H1 (cell line): Measurements from ENCODE around the gene RFX3. TPM values are rescaled to one million over a fixed set of nuclear protein-coding genes. Genes with fewer than 3 reads are reported as not detected.

Source experiments
- CTCF ChIA-PET: fragments of 300-600 bp; sonication (Branson Sonifier 250); formaldehyde crosslinking; loops from one replicate; lab custom pipeline; 2021; ENCODE audit not compliant: partially characterized antibody; lab: Charles Lee
- POLR2A ChIA-PET: fragments of 300-600 bp; sonication (Branson Sonifier 250); formaldehyde crosslinking; loops from one replicate; lab custom pipeline; 2021; ENCODE audit warnings: inconsistent platforms; ENCODE audit not compliant: partially characterized antibody; lab: Charles Lee
- DNase-seq, 2 experiments: peaks; one replicate each; pipeline versions ENCODE4 v3.0.0 to v3.0.0-alpha.2; 2010 to 2022; ENCODE audit warnings: low spot score in 2 of 2, low read depth in 1 of 2, mixed read lengths in 1 of 2
- FAIRE-seq: peaks from 2 replicates; lab custom pipeline; 2011; peaks lifted over from hg19 to GRCh38; lab: Jason Lieb, UNC
- H2AFZ ChIP-seq: 2 replicates; pipeline ENCODE4 v1.8.1; 2012; ENCODE audit warnings: low read length, inconsistent platforms
- H2AK5ac ChIP-seq: 2 replicates; pipeline ENCODE4 v1.6.1; 2013; ENCODE audit warnings: low read depth, low read length
- H2BK120ac ChIP-seq: replicated peaks from 2 replicates; pipeline ENCODE3; 2013; ENCODE audit warnings: low read depth, low read length, inconsistent platforms
- H2BK12ac ChIP-seq: 2 replicates; pipeline ENCODE4 v1.6.1; 2013; ENCODE audit warnings: low read depth, low read length
- H2BK15ac ChIP-seq: 2 replicates; pipeline ENCODE4 v1.6.1; 2013; ENCODE audit warnings: low read length
- H2BK20ac ChIP-seq: 2 replicates; pipeline ENCODE4 v1.6.1; 2013; ENCODE audit warnings: low read length
- H2BK5ac ChIP-seq: 2 replicates; pipeline ENCODE4 v1.6.1; 2013; ENCODE audit warnings: low read depth, low read length
- H3K14ac ChIP-seq: 2 replicates; pipeline ENCODE4 v1.6.1; 2013; ENCODE audit warnings: inconsistent platforms; ENCODE audit not compliant: insufficient read length
- H3K18ac ChIP-seq: 2 replicates; pipeline ENCODE4 v1.6.1; 2013; ENCODE audit warnings: low read length; ENCODE audit errors: extremely low read depth
- H3K23ac ChIP-seq: 2 replicates; pipeline ENCODE4 v1.6.1; 2013; ENCODE audit warnings: inconsistent platforms; ENCODE audit not compliant: insufficient read length
- H3K23me2 ChIP-seq: 2 replicates; pipeline ENCODE4 v1.6.1; 2013; ENCODE audit warnings: low read depth, low read length
- H3K27ac ChIP-seq: 2 replicates; pipeline ENCODE4 v1.6.1; 2011; ENCODE audit warnings: low read depth, low read length, inconsistent platforms
- H3K27me3 ChIP-seq, 4 experiments: replicated peaks in 1 of 4; 1 replicate in 1 of 4; 2 replicates in 3 of 4; pipeline versions ENCODE4 v1.6.1 to v1.8.1; 2011 to 2013; ENCODE audit warnings: low read length in 3 of 4, mild to moderate bottlenecking in 3 of 4, inconsistent platforms in 2 of 4, mixed read lengths in 2 of 4, moderate library complexity in 1 of 4; ENCODE audit not compliant: control insufficient read depth in 3 of 4, insufficient read depth in 3 of 4; ENCODE audit errors: extremely low read depth in 1 of 4
- H3K36me3 ChIP-seq, 4 experiments: 2 replicates each; pipeline versions ENCODE4 v1.6.1 to v1.8.1; 2011 to 2013; ENCODE audit warnings: mild to moderate bottlenecking in 4 of 4, low read length in 3 of 4, moderate library complexity in 2 of 4, control low read depth in 1 of 4, inconsistent platforms in 1 of 4; ENCODE audit not compliant: insufficient read depth in 4 of 4, control insufficient read depth in 2 of 4
- H3K4ac ChIP-seq: replicated peaks from 2 replicates; pipeline ENCODE3; 2013; ENCODE audit warnings: low read length, low read depth, mixed read lengths, inconsistent platforms; ENCODE audit not compliant: insufficient read length
- H3K4me1 ChIP-seq, 4 experiments: replicated peaks in 1 of 4; 1 replicate in 1 of 4; 2 replicates in 3 of 4; pipeline versions ENCODE4 v1.6.1 to v1.8.1; 2011 to 2013; ENCODE audit warnings: low read length in 3 of 4, inconsistent platforms in 2 of 4, mixed read lengths in 1 of 4; ENCODE audit not compliant: insufficient read depth in 4 of 4, control insufficient read depth in 3 of 4
- H3K4me2 ChIP-seq, 2 experiments: 2 replicates each; pipeline versions ENCODE4 v1.6.1 to v1.8.1; 2011 to 2013; ENCODE audit warnings: low read depth in 2 of 2, low read length in 2 of 2, control low read depth in 1 of 2, inconsistent platforms in 1 of 2, mild to moderate bottlenecking in 1 of 2; ENCODE audit not compliant: insufficient read depth in 1 of 2
- H3K4me3 ChIP-seq, 4 experiments: fragments of 200-600, 300-600 bp in 1 of 4; sonication (generic), shearing (Covaris generic), sonication (Bioruptor Twin) in 1 of 4; 2 replicates each; pipeline versions ENCODE4 v1.5.1 to v1.8.1; 2011 to 2016; ENCODE audit warnings: low read length in 4 of 4, low read depth in 3 of 4, control low read depth in 2 of 4, inconsistent platforms in 2 of 4, mild to moderate bottlenecking in 2 of 4, mixed read lengths in 1 of 4, moderate library complexity in 1 of 4; ENCODE audit not compliant: insufficient read depth in 2 of 4; ENCODE audit errors: extremely low read depth in 1 of 4
- H3K56ac ChIP-seq: replicated peaks from 2 replicates; pipeline ENCODE3; 2013; ENCODE audit warnings: low read depth, mild to moderate bottlenecking, mixed read lengths, low read length, inconsistent platforms; ENCODE audit not compliant: insufficient read length
- H3K79me1 ChIP-seq: 2 replicates; pipeline ENCODE4 v1.6.1; 2013; ENCODE audit warnings: low read depth, low read length, control low read depth
- H3K79me2 ChIP-seq, 2 experiments: 2 replicates each; pipeline versions ENCODE4 v1.6.1 to v1.8.1; 2012 to 2013; ENCODE audit warnings: low read length in 2 of 2, mild to moderate bottlenecking in 2 of 2, inconsistent platforms in 1 of 2; ENCODE audit not compliant: insufficient read depth in 2 of 2, control insufficient read depth in 1 of 2
- H3K9ac ChIP-seq, 4 experiments: replicated peaks in 1 of 4; 1 replicate in 1 of 4; 2 replicates in 3 of 4; pipeline versions ENCODE4 v1.6.1 to v1.8.1; 2011 to 2013; ENCODE audit warnings: low read depth in 3 of 4, low read length in 3 of 4, control low read depth in 2 of 4, mild to moderate bottlenecking in 2 of 4, moderate library complexity in 2 of 4, inconsistent platforms in 1 of 4; ENCODE audit errors: extremely low read depth in 1 of 4
- H3K9me3 ChIP-seq, 2 experiments: 2 replicates each; pipeline versions ENCODE4 v1.6.1 to v1.8.1; 2012 to 2013; ENCODE audit warnings: mild to moderate bottlenecking in 2 of 2, moderate library complexity in 2 of 2, control low read depth in 1 of 2, inconsistent platforms in 1 of 2, low read depth in 1 of 2, low read length in 1 of 2, mixed read lengths in 1 of 2; ENCODE audit not compliant: insufficient read depth in 2 of 2
- H4K20me1 ChIP-seq, 2 experiments: replicated peaks in 1 of 2; 2 replicates each; pipeline versions ENCODE3 to v1.8.1; 2011 to 2013; ENCODE audit warnings: inconsistent platforms in 2 of 2, low read length in 2 of 2, mild to moderate bottlenecking in 1 of 2; ENCODE audit not compliant: insufficient read depth in 2 of 2, control insufficient read depth in 1 of 2
- H4K5ac ChIP-seq: 2 replicates; pipeline ENCODE4 v1.6.1; 2013; ENCODE audit warnings: low read length, low read depth, mixed read lengths, inconsistent platforms; ENCODE audit not compliant: insufficient read length
- H4K8ac ChIP-seq: 2 replicates; pipeline ENCODE4 v1.8.0; 2013; ENCODE audit warnings: mild to moderate bottlenecking, moderate library complexity, low read length, inconsistent platforms; ENCODE audit not compliant: insufficient read depth; ENCODE audit errors: extremely low read depth
- H4K91ac ChIP-seq: replicated peaks from 2 replicates; pipeline ENCODE3; 2013; ENCODE audit warnings: low read length, mixed read lengths, inconsistent platforms; ENCODE audit not compliant: insufficient read length
- BACH1 ChIP-seq: IDR thresholded peaks from 2 replicates; pipeline ENCODE4 v1.6.1; 2012; ENCODE audit warnings: low read length, improper control_type of control experiment
- CREB1 ChIP-seq: IDR thresholded peaks from 2 replicates; pipeline ENCODE4 v1.6.1; 2012; ENCODE audit warnings: inconsistent platforms
- EGR1 ChIP-seq: IDR thresholded peaks from 2 replicates; pipeline ENCODE4 v1.6.1; 2011; ENCODE audit warnings: low read depth, low read length, borderline replicate concordance
- HDAC6 ChIP-seq: IDR thresholded peaks from one replicate; pipeline ENCODE4 v1.7.1; 2012; ENCODE audit warnings: low read depth, mild to moderate bottlenecking, inconsistent platforms, low read length, moderate library complexity
- NRF1 ChIP-seq: IDR thresholded peaks from 2 replicates; pipeline ENCODE4 v1.6.1; 2011; ENCODE audit warnings: mild to moderate bottlenecking, low read depth, low read length, improper control_type of control experiment
- SUZ12 ChIP-seq: fragments of 200-600 bp; sonication (generic); IDR thresholded peaks from 2 replicates; pipeline ENCODE4 v1.6.1; 2012; ENCODE audit warnings: mild to moderate bottlenecking, inconsistent platforms, low read length, moderate library complexity, mixed read lengths
- WGBS, 2 experiments: shearing (Covaris generic) in 1 of 2; methylation state at CpG; one replicate each; pipeline versions ENCODE4 v1.1.6 to v1.1.7; 2013 to 2015; ENCODE audit warnings: low lambda C conversion rate in 2 of 2, mixed read lengths in 2 of 2, inconsistent platforms in 1 of 2, low coverage in 1 of 2, missing lambda C conversion rate in 1 of 2; ENCODE audit not compliant: insufficient replicate concordance in 2 of 2, insufficient coverage in 1 of 2, insufficient read length in 1 of 2; ENCODE audit errors: extremely low coverage in 1 of 2, missing lambda C conversion rate in 1 of 2; 5-methylcytosine and 5-hydroxymethylcytosine counted together
- polyA plus RNA-seq, 7 experiments: library from polyadenylated mRNA; depleted of rRNA in 3 of 7; stranded (reverse) in 5 of 7; unstranded in 2 of 7; fragments of >200 nt in 5 of 7; fragments of 200-250 nt in 2 of 7; gene quantifications; 1 replicate in 5 of 7; 2 replicates in 1 of 7; 4 replicates in 1 of 7; pipeline versions ENCODE4 v1.2.1 to v1.2.3, GENCODE V29; 2011 to 2013; ENCODE audit warnings: missing spikeins in 2 of 7, mixed read lengths in 2 of 7
- total RNA-seq: library from RNA; stranded (reverse); fragmentation: NEBNext Ultra II Directional; extraction: Animal tissue kit (Norgen Biotek cat#: 25700); gene quantifications from 2 replicates; pipeline ENCODE4 v1.2.1, GENCODE V29; 2021

RFX3 gene
- total and polyA plus RNA-seq, 2 of the 8 experiments (the other 6 are each of a cell fraction or from before 2014, with no cell fraction given), result 4.9 to 22.6 TPM

- POLR2A ChIA-PET, result no interaction called here
- no peak overlapping the region for H3K23ac ChIP-seq
These were observed 196.4 kb downstream of the RFX3 start for GRCh38 chr9:3329361-3329760.

More at GRCh38 chr9:3329361-3329760, 196.4 kb downstream of the RFX3 start:
- WGBS, 2 experiments, result 89% methylated on average over 2 of the region's 2 CpGs; no CpG with 5 or more reads in 1 of the 2 experiments
- Histone ChIP-seq H4K91ac (no peak overlapping the region), H3K4me2 (no peak overlapping the region), H2BK20ac (no peak overlapping the region), H3K9ac (no peak overlapping the region), H3K27me3 (no peaks in the 10 kb centered on the region), H3K23me2 (no peaks in the 10 kb centered on the region), H2BK15ac (no peak overlapping the region), H4K5ac (no peak overlapping the region), H3K4me1 (peaks cover 0 to 2% (median 0%) of the 10 kb centered on the region in 4 experiments; a peak in 1 of 7 replicates), H3K79me1 (no peaks in the 10 kb centered on the region), H3K79me2 (no peaks in the 10 kb centered on the region), H4K8ac (no peak overlapping the region), H2BK5ac (no peak overlapping the region), H2AFZ (no peak overlapping the region), H3K9me3 (no peaks in the 10 kb centered on the region), H4K20me1 (no peaks in the 10 kb centered on the region), H3K4ac (no peak overlapping the region), H3K27ac (no peak overlapping the region), H3K18ac (no peak overlapping the region), H3K14ac (no peak overlapping the region), H2BK12ac (no peak overlapping the region), H3K56ac (no peak overlapping the region), H2BK120ac (no peak overlapping the region), H2AK5ac (no peak overlapping the region), H3K36me3 (no peaks in the 10 kb centered on the region), H3K4me3 (no peak overlapping the region)
- DNase-seq (no peak), FAIRE-seq (no peak)
- TF ChIP-seq NRF1 (no peak), HDAC6 (no peak), SUZ12 (no peak), EGR1 (no peak), BACH1 (no peak), CREB1 (no peak)
- CTCF ChIA-PET, result interaction anchor here (0.6 to 3.6 kb wide), 4 partner anchors 15 to 345 kb away, joined by 3 to 17 read pairs (median 8); no protein-coding TSS in a partner anchor
